Caco-2 (cell line): ENCODE results near the gene FRMD4A. TPM values are rescaled to one million over a fixed set of nuclear protein-coding genes. Genes with fewer than 3 reads are reported as not detected.

Experiments
- BruUV-seq: library from RNA; stranded (reverse); fragments of 400-500 nt; replicated peaks from 2 replicates; lab custom pipeline; 2021; lab: Mats Ljungman, UMichigan
- CTCF ChIA-PET: fragments of 300-600 bp; sonication (Branson Sonifier 250); formaldehyde crosslinking; loops from one replicate; lab custom pipeline; 2022; ENCODE audit warnings: antibody characterized with exemption; lab: Charles Lee
- POLR2A ChIA-PET: fragments of 300-600 bp; sonication (Branson Sonifier 250); formaldehyde crosslinking; loops from one replicate; lab custom pipeline; 2022; ENCODE audit warnings: antibody characterized with exemption; lab: Charles Lee
- DNase-seq, 2 experiments: peaks; one replicate each; pipeline versions ENCODE4 v3.0.0 to v3.0.0-alpha.2; 2020 to 2022
- H3K27me3 ChIP-seq: replicated peaks from 2 replicates; pipeline ENCODE4 v1.6.0; 2011; ENCODE audit warnings: low read length; ENCODE audit not compliant: control insufficient read depth, insufficient read depth
- H3K36me3 ChIP-seq: 2 replicates; pipeline ENCODE4 v1.5.1; 2011; ENCODE audit warnings: low read length; ENCODE audit not compliant: control insufficient read depth, insufficient read depth
- H3K4me1 ChIP-seq: fragments of 250-450 bp; sonication (Bioruptor Pico); 2 replicates; pipeline ENCODE4 v1.5.1; 2020; ENCODE audit warnings: mild to moderate bottlenecking
- H3K4me3 ChIP-seq: 2 replicates; pipeline ENCODE4 v1.5.1; 2011; ENCODE audit warnings: low read depth, mild to moderate bottlenecking, control low read depth, low read length
- H3K9me3 ChIP-seq: fragments of 250-450 bp; sonication (Bioruptor Pico); 2 replicates; pipeline ENCODE4 v1.5.1; 2020; ENCODE audit warnings: mild to moderate bottlenecking, moderate library complexity
- H3K27ac Mint-ChIP-seq: one replicate; pipeline ENCODE4 v1.8.0; 2022; ENCODE audit warnings: mixed read lengths; ENCODE audit not compliant: unreplicated experiment
- H3K27me3 Mint-ChIP-seq: one replicate; pipeline ENCODE4 v1.8.0; 2022; ENCODE audit warnings: mixed read lengths; ENCODE audit not compliant: insufficient read depth, unreplicated experiment
- H3K36me3 Mint-ChIP-seq: one replicate; pipeline ENCODE4 v1.8.0; 2022; ENCODE audit warnings: mild to moderate bottlenecking, mixed read lengths; ENCODE audit not compliant: insufficient read depth, unreplicated experiment
- H3K4me1 Mint-ChIP-seq: one replicate; pipeline ENCODE4 v1.8.0; 2022; ENCODE audit warnings: low read depth, mixed read lengths; ENCODE audit not compliant: unreplicated experiment
- H3K4me3 Mint-ChIP-seq: one replicate; pipeline ENCODE4 v1.8.0; 2022; ENCODE audit warnings: mild to moderate bottlenecking, moderate library complexity, mixed read lengths; ENCODE audit not compliant: unreplicated experiment
- H3K9me3 Mint-ChIP-seq: one replicate; pipeline ENCODE4 v1.8.0; 2022; ENCODE audit warnings: mixed read lengths; ENCODE audit not compliant: unreplicated experiment
- CTCF ChIP-seq, 2 experiments: fragments of 200-600 bp in 1 of 2; IDR thresholded peaks; 1 replicate in 1 of 2; 2 replicates in 1 of 2; pipeline versions ENCODE4 v1.5.1 to v1.8.0; 2011 to 2022; ENCODE audit warnings: antibody characterized with exemption in 1 of 2, control low read depth in 1 of 2, inconsistent platforms in 1 of 2, low read depth in 1 of 2, low read length in 1 of 2, mild to moderate bottlenecking in 1 of 2, moderate library complexity in 1 of 2; ENCODE audit not compliant: insufficient read depth in 1 of 2, severe bottlenecking in 1 of 2, unreplicated experiment in 1 of 2
- intact Hi-C: fragments of 100-400 bp; cut with micrococcal nuclease; formaldehyde crosslinking; loops from one replicate; pipeline ENCODE4 v1.10.0; 2022; ENCODE audit not compliant: unreplicated experiment
- total RNA-seq: library from RNA; stranded (reverse); gene quantifications from 2 replicates; pipeline ENCODE4 v1.2.3, GENCODE V29; 2022

Gene FRMD4A
- total RNA-seq, 1 experiment from 2014 or later, result 52.1 TPM

GRCh38 chr10:14276210-14276609 lies 54.5 kb downstream of the FRMD4A start:
- no peaks in the 10 kb centered on the region for H3K9me3 Mint-ChIP-seq
- POLR2A ChIA-PET, result no interaction called here
- H3K27me3 ChIP-seq, result no peaks in the 10 kb centered on the region

GRCh38 chr10:14271621-14272020 lies 59.1 kb downstream of the FRMD4A start:
- POLR2A ChIA-PET, result no interaction called here
- H3K4me1 ChIP-seq, result no peaks in the 10 kb centered on the region
- TF ChIP-seq CTCF (IDR thresholded peaks at IDR 0.05; ENCODE audit: insufficient read depth in 1 of 2, low read depth in 1 of 2, low read length in 1 of 2, severe bottlenecking in 1 of 2, unreplicated experiment in 1 of 2), result no peak
- no peak overlapping the region for H3K4me3 ChIP-seq
- H3K9me3 ChIP-seq, result no peaks in the 10 kb centered on the region
- CTCF ChIA-PET, result no interaction called here
- H3K36me3 ChIP-seq, result no peaks in the 10 kb centered on the region
- Mint-ChIP-seq H3K27me3 (peaks cover 2% of the 10 kb centered on the region), H3K4me3 (no peak overlapping the region), H3K9me3 (no peaks in the 10 kb centered on the region), H3K4me1 (no peaks in the 10 kb centered on the region), H3K27ac (no peak overlapping the region), H3K36me3 (no peaks in the 10 kb centered on the region)
- DNase-seq, result no peak
- no TSS peak for BruUV-seq
- intact Hi-C loops, result no loop called here
- H3K27me3 ChIP-seq, result no peaks in the 10 kb centered on the region

More at GRCh38 chr10:14276210-14276609, 54.5 kb downstream of the FRMD4A start:
- no TSS peak for BruUV-seq
- intact Hi-C loops, result no loop called here
- CTCF ChIA-PET, result interaction anchor here (1.1 kb wide), 1 partner anchor 46 kb away, joined by 3 read pairs; no protein-coding TSS in a partner anchor
- H3K4me3 ChIP-seq, result no peak overlapping the region
- Mint-ChIP-seq H3K36me3 (no peaks in the 10 kb centered on the region), H3K4me1 (no peaks in the 10 kb centered on the region), H3K4me3 (no peak overlapping the region), H3K27ac (no peak overlapping the region), H3K27me3 (peaks cover 2% of the 10 kb centered on the region)
- TF ChIP-seq CTCF (IDR thresholded peaks at IDR 0.05; ENCODE audit: insufficient read depth in 1 of 2, low read depth in 1 of 2, low read length in 1 of 2, severe bottlenecking in 1 of 2, unreplicated experiment in 1 of 2), result no peak
- no peak for DNase-seq
- H3K4me1 ChIP-seq, result no peaks in the 10 kb centered on the region
- no peaks in the 10 kb centered on the region for H3K36me3 ChIP-seq
- H3K9me3 ChIP-seq, result 0 out of 2 replicates have a peak, but pooled peaks cover 5% of the 10 kb centered on the region

GRCh38 chr10:14270370-14270769 lies 60.4 kb downstream of the FRMD4A start:
- H3K36me3 Mint-ChIP-seq, result no peaks in the 10 kb centered on the region
- H3K27me3 Mint-ChIP-seq, result peaks cover 2% of the 10 kb centered on the region
- CTCF ChIA-PET, result no interaction called here
- no peak for DNase-seq
- no peak overlapping the region for H3K4me3 ChIP-seq
- no peaks in the 10 kb centered on the region for H3K27me3 ChIP-seq
- no peaks in the 10 kb centered on the region for H3K4me1 ChIP-seq
- no peaks in the 10 kb centered on the region for H3K4me1 Mint-ChIP-seq
- H3K36me3 ChIP-seq, result no peaks in the 10 kb centered on the region
- intact Hi-C loops, result no loop called here
- BruUV-seq, result no TSS peak
- H3K9me3 ChIP-seq, result no peaks in the 10 kb centered on the region
- no peak overlapping the region for H3K4me3 Mint-ChIP-seq
- no peak overlapping the region for H3K27ac Mint-ChIP-seq
- POLR2A ChIA-PET, result no interaction called here
- no peak for TF ChIP-seq CTCF (IDR thresholded peaks at IDR 0.05; ENCODE audit: insufficient read depth in 1 of 2, low read depth in 1 of 2, low read length in 1 of 2, severe bottlenecking in 1 of 2, unreplicated experiment in 1 of 2)
- H3K9me3 Mint-ChIP-seq, result no peaks in the 10 kb centered on the region
